GM19467 (cell line): ENCODE results near the gene RNLS.

ENCODE experiments used
- ATAC-seq: cut with Tn5 transposase; IDR thresholded peaks from one replicate; pipeline ENCODE4 v1.9.1; 2021; ENCODE audit warnings: mild to moderate bottlenecking, moderate library complexity; ENCODE audit not compliant: unreplicated experiment

Gene RNLS

GRCh38 chr10:88525371-88526069, 57.6 kb downstream of the RNLS start:
- ATAC-seq: no peak

GRCh38 chr10:88523739-88524400, 59.2 kb downstream of the RNLS start:
- no peak for ATAC-seq

GRCh38 chr10:88522715-88523114, 60.4 kb downstream of the RNLS start:
- no peak for ATAC-seq

GRCh38 chr10:88521791-88522190, 61.3 kb downstream of the RNLS start:
- no peak for ATAC-seq

GRCh38 chr10:88515235-88515634, 67.9 kb downstream of the RNLS start:
- ATAC-seq: no peak

- no peak for ATAC-seq
Measured at GRCh38 chr10:88512599-88512998, 70.5 kb downstream of the RNLS start.

- ATAC-seq: no peak
Measured at GRCh38 chr10:88508796-88509195, 74.3 kb downstream of the RNLS start.

GRCh38 chr10:88507826-88508453, 75.2 kb downstream of the RNLS start:
- ATAC-seq: no peak

GRCh38 chr10:88507404-88507803, 75.7 kb downstream of the RNLS start:
- no peak for ATAC-seq

GRCh38 chr10:88505680-88506215, 77.4 kb downstream of the RNLS start:
- no peak for ATAC-seq

GRCh38 chr10:88505265-88505664, 77.9 kb downstream of the RNLS start:
- no peak for ATAC-seq

- no peak for ATAC-seq
Measured at GRCh38 chr10:88500656-88501055, 82.5 kb downstream of the RNLS start.

- ATAC-seq: no peak
Measured at GRCh38 chr10:88499569-88500470, 83.3 kb downstream of the RNLS start.

- no peak for ATAC-seq
Measured at GRCh38 chr10:88497913-88498312, 85.2 kb downstream of the RNLS start.

- no peak for ATAC-seq
Measured at GRCh38 chr10:88494537-88494936, 88.6 kb downstream of the RNLS start.

GRCh38 chr10:88493691-88494483, 89.2 kb downstream of the RNLS start:
- no peak for ATAC-seq

GRCh38 chr10:88491314-88491713, 91.8 kb downstream of the RNLS start:
- ATAC-seq: no peak

GRCh38 chr10:88490231-88490980, 92.7 kb downstream of the RNLS start:
- ATAC-seq: no peak

- ATAC-seq: no peak
Measured at GRCh38 chr10:88489107-88489506, 94.0 kb downstream of the RNLS start.
